Spleen (tissue), 7 donors: Measurements from ENCODE around the gene SIK1.

Experiments used
- CTCF ChIP-seq, 11 experiments: fragments of 200-600 bp in 7 of 11; fragments of 450-650 bp in 4 of 11; sonication (generic) in 4 of 11; IDR thresholded peaks in 8 of 11; conservative IDR thresholded peaks in 3 of 11; 1 replicate in 7 of 11; 2 replicates in 4 of 11; pipeline versions ENCODE4 v1.4.0 to v1.8.0; 2016 to 2021; ENCODE audit warnings: antibody characterized with exemption in 11 of 11, inconsistent platforms in 4 of 11, mild to moderate bottlenecking in 1 of 11
- POLR2A ChIP-seq, 3 donors: fragments of 450-650 bp; IDR thresholded peaks; one replicate each; pipeline ENCODE4 v1.5.1; 2017; ENCODE audit warnings: antibody characterized with exemption in 3 of 3, mild to moderate bottlenecking in 1 of 3
- POLR2AphosphoS5 ChIP-seq, 3 donors: sonication (generic); formaldehyde crosslinking; IDR thresholded peaks; one replicate each; pipeline ENCODE4 v1.5.1; 2017; ENCODE audit warnings: antibody characterized with exemption in 3 of 3
- donor health status: DM: no; HTN: no; CAD: no; lungs with moderate emphysema.
- donor health status: DM: no; HTN: no; CAD: no.
- donor health status: DM: no; HTN: no; CAD: no.

GRCh38 chr21:43367859-43368258, 59.1 kb downstream of the SIK1 start:
- TF ChIP-seq POLR2AphosphoS5 (IDR thresholded peaks at IDR 0.05), result no peak
- no peak for TF ChIP-seq CTCF (IDR thresholded peaks at IDR 0.05 in 8 of 11, conservative IDR thresholded peaks at IDR 0.05 in 3 of 11)
- TF ChIP-seq POLR2A (IDR thresholded peaks at IDR 0.05), result no peak
